GM19455 (cell line): ENCODE measurements around the gene SPACA9.

Experiments
- ATAC-seq: cut with Tn5 transposase; IDR thresholded peaks from one replicate; pipeline ENCODE4 v1.9.1; 2021; ENCODE audit not compliant: unreplicated experiment

The SPACA9 gene

DNA sequence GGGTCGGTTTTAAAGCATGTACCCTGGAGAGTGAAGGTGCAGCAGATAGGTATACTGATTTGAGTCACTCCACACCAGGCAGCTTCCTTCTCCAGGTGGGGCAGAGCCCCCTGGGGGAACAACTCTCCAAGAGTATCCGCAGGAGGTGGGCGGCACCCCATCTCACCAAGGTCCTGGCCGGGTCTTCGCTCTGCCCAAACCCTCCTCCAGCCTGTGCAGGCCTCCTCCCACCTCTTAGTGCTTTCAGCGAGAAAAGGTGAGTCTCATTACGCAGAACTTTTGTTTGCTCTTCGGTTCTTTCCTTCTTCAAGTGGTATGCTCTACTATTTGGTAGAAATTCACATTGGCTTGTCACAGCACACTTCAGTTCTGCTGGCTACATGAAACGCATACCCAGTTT is 13.7 kb downstream of the SPACA9 start:
- no peak for ATAC-seq

GRCh38 chr9:132894346-132894745 is 15.6 kb downstream of the SPACA9 start:
- ATAC-seq: no peak

DNA sequence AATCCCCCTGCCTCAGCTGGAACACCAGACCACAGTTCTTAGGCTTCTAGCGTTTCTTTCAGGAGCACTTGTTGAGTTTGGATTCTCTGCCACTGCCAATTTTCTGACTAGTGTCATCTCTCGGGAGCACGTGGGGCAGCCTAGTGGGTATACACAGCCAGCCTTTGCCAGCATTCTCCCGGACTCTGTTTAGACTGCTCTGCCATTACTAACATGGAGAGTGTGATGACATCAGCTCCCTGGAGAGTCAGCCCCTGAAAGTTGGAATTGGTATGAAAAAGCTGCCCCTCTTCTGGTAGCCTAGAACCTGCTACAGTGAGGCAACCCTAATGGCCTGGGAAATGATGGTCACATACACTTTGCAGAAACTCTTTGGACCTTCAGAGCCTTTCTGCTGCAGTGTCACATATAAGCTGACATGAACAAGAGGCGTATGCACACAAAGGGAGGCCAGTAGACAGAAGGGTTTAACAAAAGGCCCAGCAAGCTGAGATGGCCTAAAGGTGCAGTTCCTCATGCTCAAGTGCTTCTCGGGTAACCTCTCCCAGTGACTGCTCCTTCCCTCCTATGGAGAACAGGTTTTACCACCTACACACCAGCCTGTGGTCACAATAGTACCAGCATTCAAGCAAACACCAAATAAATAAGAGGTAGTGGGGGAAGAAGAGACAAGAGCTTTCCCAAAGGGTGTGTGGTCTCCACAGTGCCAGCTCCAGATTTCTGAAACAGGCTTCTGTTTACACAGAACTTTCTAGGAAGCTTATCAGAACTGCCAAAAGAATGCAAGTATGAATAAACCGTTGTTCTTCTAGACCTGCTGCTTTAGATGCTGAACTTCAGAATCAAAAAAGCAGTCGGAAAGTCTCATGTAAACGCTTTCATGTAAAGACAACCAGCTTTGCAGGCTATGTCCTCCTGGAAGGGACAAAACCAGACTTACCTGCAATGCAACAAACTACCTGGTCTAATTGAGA is 16.5 kb downstream of the SPACA9 start:
- ATAC-seq: no peak

- ATAC-seq: no peak
Measured at GRCh38 chr9:132896264-132896663, 17.6 kb downstream of the SPACA9 start.

DNA sequence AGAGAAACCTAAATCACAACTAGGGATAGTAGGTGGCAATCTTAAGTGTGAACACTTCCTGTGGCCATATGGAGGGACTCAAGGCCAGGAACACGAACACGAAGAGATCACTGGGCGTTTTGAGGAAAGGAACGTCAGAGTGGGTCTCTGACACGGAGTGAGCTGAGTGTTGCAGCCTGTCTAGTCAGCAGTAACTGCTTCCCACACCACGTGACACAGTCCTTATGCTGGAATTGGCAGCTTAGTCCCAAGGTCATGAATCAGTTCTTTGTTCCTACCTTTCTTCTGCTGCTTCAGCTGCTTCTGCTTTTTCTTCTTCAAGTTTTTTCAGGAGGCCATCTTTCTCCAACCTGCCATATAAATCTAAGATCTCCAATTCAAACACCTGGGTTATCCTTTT is 18.2 kb downstream of the SPACA9 start:
- no peak for ATAC-seq

GRCh38 chr9:132898051-132898450 is 19.4 kb downstream of the SPACA9 start:
- ATAC-seq: no peak

GRCh38 chr9:132901858-132902831 is 23.4 kb downstream of the SPACA9 start:
- ATAC-seq: no peak

- ATAC-seq: no peak
Measured at GRCh38 chr9:132903574-132904492, 25.1 kb downstream of the SPACA9 start.

GRCh38 chr9:132905726-132906125 is 27.0 kb downstream of the SPACA9 start:
- ATAC-seq: no peak

GRCh38 chr9:132908635-132909034 is 29.9 kb downstream of the SPACA9 start:
- ATAC-seq: no peak

- no peak for ATAC-seq
Measured at GRCh38 chr9:132909311-132909710, 30.6 kb downstream of the SPACA9 start.

- no peak for ATAC-seq
Measured at GRCh38 chr9:132910376-132910775, 31.7 kb downstream of the SPACA9 start.

DNA sequence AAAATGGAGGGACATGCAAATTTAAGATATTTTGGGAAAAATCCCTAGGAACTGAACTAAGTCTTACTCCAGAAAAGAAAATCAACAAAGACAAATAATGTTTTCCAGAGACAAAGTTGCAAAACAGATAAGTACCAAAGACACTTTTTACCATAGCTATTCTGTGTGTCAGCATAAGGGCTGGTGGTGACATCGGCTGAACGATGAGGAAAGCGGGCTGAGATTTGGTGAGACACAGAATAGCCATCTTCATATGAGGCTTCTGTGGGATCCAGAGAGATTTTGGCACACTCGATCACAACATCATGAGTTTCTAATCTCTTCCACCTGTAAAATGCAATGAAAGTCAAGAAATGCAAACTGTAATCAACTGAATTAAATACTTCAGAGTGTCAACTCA is 33.4 kb downstream of the SPACA9 start:
- ATAC-seq: no peak

DNA sequence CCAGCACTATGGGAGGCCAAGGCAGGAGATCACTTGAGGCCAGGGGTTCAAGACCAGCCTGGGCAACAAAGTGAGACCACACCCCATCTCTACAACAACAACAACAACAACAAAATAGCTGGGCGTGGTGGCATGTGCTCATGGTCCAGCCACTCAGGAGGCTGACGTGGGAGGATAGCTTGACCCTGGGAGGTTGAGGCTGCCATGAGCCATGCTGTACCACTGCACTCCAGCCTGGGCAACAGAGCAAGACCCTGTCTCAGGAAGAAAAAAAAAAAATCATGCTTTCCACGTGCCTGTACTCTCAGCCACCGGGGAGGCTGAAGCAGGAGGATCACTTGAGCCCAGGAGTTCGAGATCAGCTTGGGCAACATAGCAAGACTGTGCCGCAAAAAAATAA is 36.2 kb downstream of the SPACA9 start:
- ATAC-seq: no peak

DNA sequence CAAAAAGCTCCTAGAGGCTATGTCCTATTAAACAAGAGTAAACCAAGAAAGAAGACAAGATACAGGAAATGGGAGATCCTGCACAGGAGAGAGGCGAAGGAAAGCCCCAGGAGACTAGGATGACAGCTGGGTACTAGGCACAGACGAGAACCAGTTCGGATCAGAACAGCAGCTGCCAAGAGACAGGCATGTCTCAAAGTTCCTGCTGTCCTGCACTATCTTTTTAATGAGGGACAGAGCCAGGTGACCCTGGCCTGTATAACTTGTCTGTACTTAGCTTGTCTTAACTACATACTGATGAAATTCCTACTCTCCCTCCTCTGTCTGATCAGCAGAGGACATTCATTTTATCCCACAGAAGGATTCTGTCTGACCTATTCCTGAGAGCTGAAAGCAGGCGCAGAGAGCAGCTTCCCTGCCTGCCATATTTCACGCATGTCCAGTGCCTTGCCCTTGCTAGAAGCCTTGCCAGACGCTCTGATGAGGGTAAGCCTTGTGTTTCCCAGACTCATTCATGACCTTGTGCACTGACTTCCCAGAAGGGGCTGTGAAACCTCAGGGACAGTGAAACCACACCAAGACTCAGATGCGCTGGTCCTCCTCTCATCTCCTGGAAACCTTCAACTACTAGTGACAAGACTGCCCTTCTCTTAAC is 41.0 kb downstream of the SPACA9 start:
- ATAC-seq: no peak

DNA sequence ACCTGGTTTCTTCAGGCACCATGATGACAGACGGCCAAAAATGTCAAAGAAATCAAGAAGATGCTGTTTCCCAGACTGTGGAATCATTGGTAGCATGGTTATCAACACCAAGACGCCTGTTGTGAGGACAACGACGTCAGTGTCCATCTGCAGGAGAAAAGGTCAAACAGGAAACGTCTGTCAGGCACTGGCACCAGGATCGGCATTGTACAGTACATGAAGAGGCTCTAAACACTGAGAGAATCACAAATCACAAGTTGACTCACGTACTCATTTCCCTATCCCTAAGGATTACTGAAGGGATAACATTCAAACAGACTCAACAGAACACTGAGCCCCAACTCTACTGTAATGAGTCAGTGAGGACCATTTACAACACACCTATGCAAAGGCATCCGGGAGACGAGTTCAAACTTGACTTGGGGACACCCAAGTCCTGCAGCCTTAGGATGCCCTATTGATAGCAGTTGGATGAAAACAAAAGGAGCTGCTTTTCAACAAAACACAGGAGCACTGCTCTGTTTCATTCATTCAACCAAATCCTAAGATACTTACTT is 44.7 kb downstream of the SPACA9 start:
- no peak for ATAC-seq

DNA sequence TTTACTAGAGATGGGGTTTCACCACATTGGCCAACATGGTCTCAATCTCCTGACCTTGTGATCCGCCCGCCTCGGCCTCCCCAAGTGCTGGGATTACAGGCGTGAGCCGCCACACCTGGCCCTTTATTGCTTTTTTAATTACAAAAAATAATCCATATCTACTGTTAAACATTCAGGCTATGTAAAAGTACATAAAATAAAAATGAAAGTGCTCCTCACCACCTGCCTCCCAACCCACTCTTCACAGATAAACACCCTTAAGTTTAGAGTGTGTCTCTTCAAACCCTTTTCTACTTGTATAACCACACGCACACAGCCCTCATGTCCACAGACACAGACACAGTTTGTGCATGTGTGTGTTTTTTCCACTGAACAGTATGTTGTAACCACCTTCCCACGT is 49.0 kb downstream of the SPACA9 start:
- ATAC-seq: no peak

GRCh38 chr9:132931178-132931735 is 52.6 kb downstream of the SPACA9 start:
- no peak for ATAC-seq

DNA sequence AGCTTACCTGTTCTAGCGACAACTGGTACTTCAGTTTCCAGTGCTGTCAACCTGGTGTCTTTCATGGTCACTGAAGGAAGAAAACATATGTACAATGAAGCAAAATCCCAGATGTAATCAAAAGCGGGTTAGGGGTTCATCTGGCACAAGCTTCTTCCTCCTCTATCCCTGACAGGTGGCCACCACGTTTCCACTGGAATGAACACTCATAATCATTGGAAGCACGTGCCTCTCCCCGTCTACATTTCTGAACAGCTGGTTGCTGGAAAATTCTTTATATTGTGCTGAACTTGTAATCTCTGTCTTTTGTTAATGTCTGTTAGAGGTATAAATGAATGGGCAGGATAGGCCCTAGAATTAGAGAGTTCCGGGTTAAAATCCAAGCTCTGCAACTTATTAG is 56.3 kb downstream of the SPACA9 start:
- no peak for ATAC-seq
